GM23248 (cell line): ENCODE data around the gene GNS.

Experiments used
- EZH2 ChIP-seq: fragments of 200-600 bp; sonication (generic); IDR thresholded peaks from 2 replicates; pipeline ENCODE4 v1.6.1; 2018; ENCODE audit warnings: antibody characterized with exemption, mild to moderate bottlenecking; ENCODE audit not compliant: insufficient read depth, poor library complexity, severe bottlenecking
- EZH2phosphoT487 ChIP-seq: fragments of 200-600 bp; sonication (generic); IDR thresholded peaks from 2 replicates; pipeline ENCODE4 v1.6.1; 2018; ENCODE audit warnings: antibody characterized with exemption, moderate library complexity, mild to moderate bottlenecking, low read depth; ENCODE audit not compliant: insufficient read depth

GRCh38 chr12:64707362-64707761 is 51.8 kb downstream of the GNS start:
- no peak for TF ChIP-seq EZH2phosphoT487
- TF ChIP-seq EZH2: no peak
